Mononuclear cell (primary cell): ENCODE measurements around the gene RBM38. TPM values are rescaled to one million over a fixed set of nuclear protein-coding genes. Genes with fewer than 3 reads are reported as not detected.

Experiments used
- H3K27me3 ChIP-seq: 2 replicates; pipeline ENCODE4 v1.6.0; 2011; ENCODE audit warnings: low read length, control low read depth; ENCODE audit not compliant: insufficient read depth
- H3K4me1 ChIP-seq: 2 replicates; pipeline ENCODE4 v1.5.1; 2011; ENCODE audit warnings: mild to moderate bottlenecking, low read length, control low read depth; ENCODE audit not compliant: insufficient read depth
- H3K4me3 ChIP-seq: 2 replicates; pipeline ENCODE4 v1.5.1; 2011; ENCODE audit warnings: mild to moderate bottlenecking, low read length, moderate library complexity
- H3K9me3 ChIP-seq: 2 replicates; pipeline ENCODE4 v1.5.1; 2011; ENCODE audit warnings: low read depth, mild to moderate bottlenecking, control low read depth, low read length
- total RNA-seq: library from RNA; depleted of rRNA; stranded (reverse); fragments of >200 nt; gene quantifications from one replicate; pipeline ENCODE4 v1.2.3, GENCODE V29; 2012

Gene RBM38
- total RNA-seq, 1 donor = 242 TPM

GRCh38 chr20:57402206-57403125, 11.3 kb downstream of the RBM38 start:
- H3K4me1 ChIP-seq = peaks cover 73% of the 10 kb centered on the region
- H3K4me3 ChIP-seq = no peak overlapping the region

GRCh38 chr20:57403216-57403615, 12.0 kb downstream of the RBM38 start:
- H3K4me3 ChIP-seq = no peak overlapping the region
- H3K9me3 ChIP-seq = no peaks in the 10 kb centered on the region
- H3K4me1 ChIP-seq = peaks cover 65% of the 10 kb centered on the region
- H3K27me3 ChIP-seq = no peaks in the 10 kb centered on the region

More at GRCh38 chr20:57402206-57403125, 11.3 kb downstream of the RBM38 start:
- Histone ChIP-seq H3K27me3 (no peaks in the 10 kb centered on the region), H3K9me3 (no peaks in the 10 kb centered on the region)

- Histone ChIP-seq H3K4me1 (peaks cover 57% of the 10 kb centered on the region), H3K4me3 (no peak overlapping the region), H3K9me3 (no peaks in the 10 kb centered on the region), H3K27me3 (no peaks in the 10 kb centered on the region)
Measured at GRCh38 chr20:57404006-57404405, 12.8 kb downstream of the RBM38 start.

GRCh38 chr20:57404419-57405072, 13.3 kb downstream of the RBM38 start:
- H3K4me1 ChIP-seq = peaks cover 52% of the 10 kb centered on the region
- no peaks in the 10 kb centered on the region for H3K27me3 ChIP-seq
- H3K9me3 ChIP-seq = no peaks in the 10 kb centered on the region
- no peak overlapping the region for H3K4me3 ChIP-seq

- Histone ChIP-seq H3K9me3 (no peaks in the 10 kb centered on the region), H3K27me3 (no peaks in the 10 kb centered on the region), H3K4me1 (peaks cover 43% of the 10 kb centered on the region)
Measured at GRCh38 chr20:57405236-57406016, 14.2 kb downstream of the RBM38 start.

GRCh38 chr20:57407541-57407956, 16.4 kb downstream of the RBM38 start:
- H3K4me1 ChIP-seq = peaks cover 22% of the 10 kb centered on the region
- no peak overlapping the region for H3K4me3 ChIP-seq
- no peaks in the 10 kb centered on the region for H3K9me3 ChIP-seq
- no peaks in the 10 kb centered on the region for H3K27me3 ChIP-seq

More at GRCh38 chr20:57405236-57406016, 14.2 kb downstream of the RBM38 start:
- no peak overlapping the region for H3K4me3 ChIP-seq

GRCh38 chr20:57408131-57408530, 16.9 kb downstream of the RBM38 start:
- Histone ChIP-seq H3K4me1 (peaks cover 16% of the 10 kb centered on the region), H3K9me3 (no peaks in the 10 kb centered on the region), H3K27me3 (no peaks in the 10 kb centered on the region), H3K4me3 (no peak overlapping the region)

- H3K27me3 ChIP-seq = no peaks in the 10 kb centered on the region
- no peaks in the 10 kb centered on the region for H3K9me3 ChIP-seq
- H3K4me1 ChIP-seq = peaks cover 11% of the 10 kb centered on the region
- no peak overlapping the region for H3K4me3 ChIP-seq
Measured at GRCh38 chr20:57408536-57409233, 17.5 kb downstream of the RBM38 start.

- Histone ChIP-seq H3K4me3 (no peak overlapping the region), H3K4me1 (peaks cover 5% of the 10 kb centered on the region), H3K9me3 (no peaks in the 10 kb centered on the region), H3K27me3 (no peaks in the 10 kb centered on the region)
Measured at GRCh38 chr20:57409316-57409671, 18.1 kb downstream of the RBM38 start.

GRCh38 chr20:57409672-57410397, 18.6 kb downstream of the RBM38 start:
- no peak overlapping the region for H3K4me3 ChIP-seq
- H3K27me3 ChIP-seq = no peaks in the 10 kb centered on the region
- H3K9me3 ChIP-seq = no peaks in the 10 kb centered on the region
- H3K4me1 ChIP-seq = peaks cover 3% of the 10 kb centered on the region

- Histone ChIP-seq H3K27me3 (no peaks in the 10 kb centered on the region), H3K4me3 (no peak overlapping the region), H3K4me1 (peaks cover 7% of the 10 kb centered on the region), H3K9me3 (no peaks in the 10 kb centered on the region)
Measured at GRCh38 chr20:57410398-57410920, 19.3 kb downstream of the RBM38 start.

GRCh38 chr20:57410924-57411323, 19.7 kb downstream of the RBM38 start:
- Histone ChIP-seq H3K9me3 (no peaks in the 10 kb centered on the region), H3K4me1 (peaks cover 7% of the 10 kb centered on the region), H3K4me3 (no peak overlapping the region), H3K27me3 (no peaks in the 10 kb centered on the region)

GRCh38 chr20:57411406-57412283, 20.4 kb downstream of the RBM38 start:
- Histone ChIP-seq H3K9me3 (no peaks in the 10 kb centered on the region), H3K4me3 (no peak overlapping the region), H3K27me3 (no peaks in the 10 kb centered on the region), H3K4me1 (peaks cover 7% of the 10 kb centered on the region)
